ENCODE results near the gene ZNF708. TPM values are rescaled to one million over a fixed set of nuclear protein-coding genes. Genes with fewer than 3 reads are reported as not detected.
"Not testable (repeated sequence)": the region's sequence is repeated elsewhere in the genome, so short reads cannot be mapped to it uniquely, and the experiment has no call there.

ZNF708 gene
- total RNA-seq, 1 donor from 2014 or later = 15.3 TPM

DNA sequence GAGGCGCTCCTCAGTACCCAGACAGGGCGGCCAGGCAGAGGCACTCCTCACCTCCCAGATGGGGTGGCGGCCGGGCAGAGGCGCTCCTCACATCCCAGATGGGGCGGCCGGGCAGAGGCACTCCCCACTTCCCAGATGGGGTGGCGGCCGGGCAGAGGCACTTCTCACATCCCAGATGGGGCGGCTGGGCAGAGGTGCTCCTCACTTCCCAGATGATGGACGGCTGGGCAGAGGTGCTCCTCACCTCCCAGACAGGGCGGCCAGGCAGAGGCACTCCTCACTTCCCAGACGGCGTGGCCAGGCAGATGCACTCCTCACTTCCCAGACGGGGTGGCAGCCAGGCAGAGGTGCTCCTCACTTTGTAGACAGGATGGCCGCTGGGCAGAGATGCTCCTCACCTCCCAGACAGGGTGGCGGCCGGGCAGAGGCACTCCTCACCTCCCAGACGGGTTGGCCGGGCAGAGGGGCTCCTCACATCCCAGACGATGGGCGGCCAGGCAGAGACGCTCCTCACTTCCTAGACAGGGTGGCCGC lies 68.3 kb downstream of the ZNF708 start:
- intact Hi-C loops (cut with micrococcal nuclease) = not testable (repeated sequence)

DNA sequence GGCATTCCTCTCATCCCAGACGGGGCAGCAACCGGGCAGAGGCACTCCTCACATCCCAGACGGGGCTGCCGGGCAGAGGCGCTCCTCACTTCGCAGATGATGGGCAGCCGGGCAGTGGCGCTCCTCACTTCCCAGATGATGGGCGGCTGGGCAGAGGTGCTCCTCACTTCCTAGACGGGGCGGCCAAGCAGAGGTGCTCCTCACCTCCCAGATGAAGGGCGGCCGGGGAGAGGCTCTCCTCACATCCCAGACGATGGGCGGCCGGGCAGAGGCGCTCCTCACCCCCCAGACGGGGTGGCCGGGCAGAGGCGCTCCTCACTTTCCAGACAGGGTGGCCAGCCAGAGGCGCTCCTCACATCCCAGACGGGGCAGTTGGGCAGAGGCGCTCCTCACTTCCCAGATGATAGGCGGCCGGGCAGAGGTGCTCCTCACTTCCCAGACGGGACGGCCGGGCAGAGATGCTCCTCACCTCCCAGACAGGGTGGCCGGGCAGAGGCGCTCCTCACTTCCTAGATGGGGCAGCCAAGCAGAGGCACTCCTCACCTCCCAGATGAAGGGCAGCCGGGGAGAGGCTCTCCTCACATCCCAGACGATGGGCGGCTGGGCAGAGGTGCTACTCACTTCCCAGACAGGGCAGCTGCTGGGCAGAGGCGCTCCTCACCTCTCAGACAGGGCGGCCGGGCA lies 68.9 kb downstream of the ZNF708 start:
- intact Hi-C loops (cut with micrococcal nuclease) = no loop called here

DNA sequence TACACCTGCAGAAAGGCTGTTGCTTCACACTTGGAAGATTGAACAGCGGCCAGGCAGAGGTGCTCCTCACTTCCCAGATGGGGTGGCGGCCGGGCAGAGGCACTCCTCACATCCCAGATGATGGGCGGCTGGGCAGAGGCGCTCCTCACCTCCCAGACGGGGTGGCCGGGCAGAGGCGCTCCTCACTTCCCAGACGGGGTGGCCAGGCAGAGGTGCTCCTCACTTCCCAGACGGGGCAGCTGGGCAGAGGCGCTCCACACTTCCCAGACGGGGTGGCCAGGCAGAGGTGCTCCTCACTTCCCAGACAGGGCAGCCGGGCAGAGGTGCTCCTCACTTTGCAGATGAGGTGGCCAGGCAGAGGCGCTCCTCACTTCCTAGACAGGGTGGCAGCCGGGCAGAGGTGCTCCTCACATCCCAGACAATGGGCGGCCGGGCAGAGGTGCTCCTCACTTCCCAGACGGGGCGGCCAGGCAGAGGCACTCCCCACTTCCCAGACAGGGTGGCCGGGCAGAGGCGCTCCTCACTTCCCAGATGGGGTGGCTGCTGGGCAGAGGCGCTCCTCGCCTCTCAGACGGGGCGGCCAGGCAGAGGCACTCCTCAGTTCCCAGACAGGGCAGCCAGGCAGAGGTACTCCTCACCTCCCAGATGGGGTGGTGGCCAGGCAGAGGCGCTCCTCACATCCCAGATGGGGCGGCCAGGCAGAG lies 69.6 kb downstream of the ZNF708 start:
- intact Hi-C loops (cut with micrococcal nuclease) = not testable (repeated sequence)

- intact Hi-C loops (cut with micrococcal nuclease) = no loop called here
Observed at GRCh38 chr19:21256722-21257121, 72.5 kb downstream of the ZNF708 start.

Other genes with a start within 250 kb of the ZNF708 start
- gene ZNF714, start 247.2 kb downstream of the ZNF708 start, total RNA-seq = 27.2 and 29.6 TPM in 2 replicates
- gene ZNF431, start 187.4 kb downstream of the ZNF708 start, total RNA-seq = 21.5 and 23.5 TPM in 2 replicates
- 13.2 and 13.3 TPM in 2 replicates for gene ZNF738, start 29.6 kb upstream of the ZNF708 start, total RNA-seq
- 17.1 and 17.3 TPM in 2 replicates for gene ZNF493, start 67.7 kb upstream of the ZNF708 start, total RNA-seq
- 5.5 and 6.5 TPM in 2 replicates for gene ZNF429, start 176.2 kb upstream of the ZNF708 start, total RNA-seq

Data from T-helper 2 cell treated with Interferon-gamma antibody and Interleukin-4, amounts not matched to agents 100 ng/mL and 5 ng/mL, for 36 hours (primary cell).